Measurements from ENCODE around the gene HIPK2. TPM values are rescaled to one million over a fixed set of nuclear protein-coding genes. Genes with fewer than 3 reads are reported as not detected.

HIPK2 gene
- total RNA-seq, 6 donors from 2014 or later = 38.6 to 59.6 (median 45.9) TPM

DNA sequence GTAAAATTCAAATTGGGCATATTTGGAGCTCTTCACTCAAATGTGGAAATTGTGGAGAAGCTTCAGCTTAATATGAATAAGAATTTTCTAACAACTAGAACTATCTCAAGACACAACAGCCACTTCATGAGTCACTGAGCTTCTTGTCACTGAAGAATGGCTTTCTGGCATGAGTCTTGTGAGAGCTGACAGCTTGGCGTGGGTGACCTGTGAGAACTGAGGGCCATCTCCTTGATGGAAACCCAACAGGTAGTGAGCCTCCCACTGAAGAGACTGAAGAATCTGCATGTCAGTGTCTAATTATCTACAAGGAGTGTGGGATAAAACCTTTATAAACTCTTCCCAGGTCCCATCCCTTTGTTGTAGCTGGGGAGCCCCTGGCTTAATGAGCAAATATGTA, 188.3 kb downstream of the HIPK2 start:
- Histone ChIP-seq H3K36me3 (peaks cover 6 to 99% (median 54%) of the 10 kb centered on the region in 4 donors), H3K27me3 (no peaks in the 10 kb centered on the region), H3K27ac (no peak overlapping the region), H3K4me3 (no peak overlapping the region), H3K4me1 (peaks cover 0 to 4% (median 0%) of the 10 kb centered on the region in 4 donors), H3K9me3 (no peaks in the 10 kb centered on the region)
- DNase-seq (no peak), ATAC-seq (ENCODE audit: low FRiP score in 2 of 2) (no peak)
- WGBS, 2 donors = 90 to 95% methylated on average over 1 of the region's 1 CpG
- no peak for TF ChIP-seq POLR2A (IDR thresholded peaks at IDR 0.05)
- TF ChIP-seq POLR2AphosphoS5 (IDR thresholded peaks at IDR 0.05) = no peak
- TF ChIP-seq EP300 (IDR thresholded peaks at IDR 0.05) = no peak
- TF ChIP-seq, protein P1, sequence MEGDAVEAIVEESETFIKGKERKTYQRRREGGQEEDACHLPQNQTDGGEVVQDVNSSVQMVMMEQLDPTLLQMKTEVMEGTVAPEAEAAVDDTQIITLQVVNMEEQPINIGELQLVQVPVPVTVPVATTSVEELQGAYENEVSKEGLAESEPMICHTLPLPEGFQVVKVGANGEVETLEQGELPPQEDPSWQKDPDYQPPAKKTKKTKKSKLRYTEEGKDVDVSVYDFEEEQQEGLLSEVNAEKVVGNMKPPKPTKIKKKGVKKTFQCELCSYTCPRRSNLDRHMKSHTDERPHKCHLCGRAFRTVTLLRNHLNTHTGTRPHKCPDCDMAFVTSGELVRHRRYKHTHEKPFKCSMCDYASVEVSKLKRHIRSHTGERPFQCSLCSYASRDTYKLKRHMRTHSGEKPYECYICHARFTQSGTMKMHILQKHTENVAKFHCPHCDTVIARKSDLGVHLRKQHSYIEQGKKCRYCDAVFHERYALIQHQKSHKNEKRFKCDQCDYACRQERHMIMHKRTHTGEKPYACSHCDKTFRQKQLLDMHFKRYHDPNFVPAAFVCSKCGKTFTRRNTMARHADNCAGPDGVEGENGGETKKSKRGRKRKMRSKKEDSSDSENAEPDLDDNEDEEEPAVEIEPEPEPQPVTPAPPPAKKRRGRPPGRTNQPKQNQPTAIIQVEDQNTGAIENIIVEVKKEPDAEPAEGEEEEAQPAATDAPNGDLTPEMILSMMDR (IDR thresholded peaks at IDR 0.05) = no peak

DNA sequence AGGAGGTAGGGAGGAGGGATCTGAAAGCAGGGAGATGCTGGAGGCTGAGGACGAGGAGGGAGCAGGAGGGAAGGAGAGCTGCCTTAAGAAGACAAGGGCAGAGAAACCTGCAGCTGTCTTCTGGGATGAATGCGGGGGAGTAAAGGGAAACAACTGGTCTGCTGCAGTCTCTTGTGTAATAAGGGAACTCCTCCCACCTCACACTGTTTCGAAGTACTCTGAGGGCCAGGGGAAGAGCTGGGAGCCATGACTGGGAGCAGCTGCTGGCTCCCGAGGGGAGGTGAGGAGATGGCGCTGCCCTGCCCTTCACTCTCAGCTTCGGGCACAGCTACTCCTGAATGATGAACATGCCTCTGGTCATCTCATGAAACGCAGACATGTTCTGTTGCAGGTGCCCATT, 189.2 kb downstream of the HIPK2 start:
- Histone ChIP-seq H3K4me3 (no peak overlapping the region), H3K9me3 (no peaks in the 10 kb centered on the region), H3K36me3 (peaks cover 9 to 99% (median 54%) of the 10 kb centered on the region in 4 donors), H3K27me3 (no peaks in the 10 kb centered on the region), H3K27ac (no peak overlapping the region), H3K4me1 (peaks cover 0 to 4% (median 0%) of the 10 kb centered on the region in 4 donors)
- no peak for DNase-seq
- no peak for TF ChIP-seq EP300 (IDR thresholded peaks at IDR 0.05)
- TF ChIP-seq POLR2A (IDR thresholded peaks at IDR 0.05) = no peak
- no peak for TF ChIP-seq POLR2AphosphoS5 (IDR thresholded peaks at IDR 0.05)
- TF ChIP-seq, protein P1 (IDR thresholded peaks at IDR 0.05) = no peak
- peak; percentile 29 to 65 for ATAC-seq (ENCODE audit: low FRiP score in 2 of 2)
- WGBS, 2 donors = 54 to 68% methylated on average over 3 to 7 of the region's 7 CpGs

DNA sequence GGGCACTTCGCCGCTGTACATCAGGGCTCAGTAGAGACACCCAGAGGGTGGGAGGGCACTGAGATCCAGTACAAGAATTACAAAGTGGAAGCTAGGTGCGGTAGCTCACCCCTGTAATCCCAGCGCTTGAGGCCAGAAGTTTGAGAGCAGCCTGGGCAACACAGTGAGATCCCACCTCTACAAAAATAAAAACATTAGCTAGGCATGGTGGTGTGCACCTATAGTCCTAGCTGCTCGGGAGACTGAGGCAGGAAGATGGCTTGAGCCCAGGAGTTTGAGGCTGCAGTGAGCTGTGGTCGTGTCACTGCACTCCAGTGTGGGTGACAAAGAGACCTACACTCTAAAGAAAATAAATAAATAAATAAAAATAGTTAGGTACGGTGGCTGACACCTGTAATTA, 190.3 kb downstream of the HIPK2 start:
- H3K4me3 ChIP-seq = no peak overlapping the region
- 96 to 99% methylated on average over 7 of the region's 7 CpGs for WGBS, 2 donors
- H3K27me3 ChIP-seq = no peaks in the 10 kb centered on the region
- no peak for DNase-seq
- peaks cover 0 to 4% (median 0%) of the 10 kb centered on the region in 4 donors for H3K4me1 ChIP-seq
- H3K9me3 ChIP-seq = no peaks in the 10 kb centered on the region
- peaks cover 11 to 99% (median 55%) of the 10 kb centered on the region in 4 donors for H3K36me3 ChIP-seq
- TF ChIP-seq POLR2AphosphoS5 (IDR thresholded peaks at IDR 0.05) = no peak
- no peak for TF ChIP-seq POLR2A (IDR thresholded peaks at IDR 0.05)
- H3K27ac ChIP-seq = no peak overlapping the region
- ATAC-seq (ENCODE audit: low FRiP score in 2 of 2) = no peak

DNA sequence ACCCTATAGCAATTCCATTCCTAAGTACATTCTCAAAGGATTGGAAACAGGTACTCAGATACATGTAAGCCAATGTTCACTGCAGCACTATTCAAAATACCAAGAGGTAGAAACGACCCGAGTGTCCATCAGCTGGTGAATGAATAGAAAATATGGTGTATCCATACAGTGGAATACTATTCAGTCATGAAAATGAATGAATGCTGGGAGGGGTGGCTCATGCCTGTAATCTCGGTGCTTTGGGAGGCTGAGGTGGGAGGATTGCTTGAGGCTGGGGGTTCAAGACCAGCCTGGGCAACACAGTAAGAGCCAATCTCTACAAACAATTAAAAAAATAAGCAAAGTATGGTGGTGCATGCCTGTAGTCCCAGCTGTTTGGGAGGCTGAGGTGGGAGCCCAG, 191.5 kb downstream of the HIPK2 start:
- no peaks in the 10 kb centered on the region for H3K27me3 ChIP-seq
- WGBS, 2 donors = 93 to 95% methylated on average over 3 of the region's 3 CpGs
- H3K36me3 ChIP-seq = peaks cover 21 to 99% (median 65%) of the 10 kb centered on the region in 4 donors
- TF ChIP-seq, protein P1 (IDR thresholded peaks at IDR 0.05) = no peak
- TF ChIP-seq POLR2AphosphoS5 (IDR thresholded peaks at IDR 0.05) (no peak), POLR2A (IDR thresholded peaks at IDR 0.05) (no peak), EP300 (IDR thresholded peaks at IDR 0.05) (no peak)
- H3K4me1 ChIP-seq = peaks cover 0 to 4% (median 0%) of the 10 kb centered on the region in 4 donors
- no peak overlapping the region for H3K4me3 ChIP-seq
- H3K27ac ChIP-seq = no peak overlapping the region
- no peaks in the 10 kb centered on the region for H3K9me3 ChIP-seq
- ATAC-seq (ENCODE audit: low FRiP score in 2 of 2) (no peak), DNase-seq (no peak)

DNA sequence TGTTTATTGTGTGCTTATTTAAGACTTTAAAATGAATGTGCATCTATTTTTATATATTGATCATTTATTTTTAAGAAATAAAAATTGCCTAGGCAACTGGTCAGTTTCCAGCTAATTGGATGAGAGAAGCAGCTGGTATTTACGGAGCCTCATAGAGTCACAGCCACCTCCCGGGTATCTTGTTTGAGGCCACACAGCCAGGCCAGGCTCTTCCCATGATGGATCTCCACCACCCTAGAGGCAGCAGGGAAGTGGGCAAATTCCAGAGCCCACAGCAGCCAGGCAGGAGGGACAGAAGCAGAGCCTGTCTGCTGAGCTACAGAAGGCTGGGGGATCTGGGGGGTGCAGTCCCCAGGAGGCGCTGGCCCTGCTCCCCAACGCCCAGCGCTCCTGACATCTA, 192.8 kb downstream of the HIPK2 start:
- ATAC-seq (ENCODE audit: low FRiP score in 2 of 2) = no peak
- peaks cover 21 to 99% (median 66%) of the 10 kb centered on the region in 4 donors for H3K36me3 ChIP-seq
- H3K27me3 ChIP-seq = no peaks in the 10 kb centered on the region
- 75 to 77% methylated on average over 5 of the region's 5 CpGs for WGBS, 2 donors
- peaks cover 0 to 4% (median 0%) of the 10 kb centered on the region in 4 donors for H3K4me1 ChIP-seq
- H3K27ac ChIP-seq = no peak overlapping the region
- H3K9me3 ChIP-seq = no peaks in the 10 kb centered on the region
- no peak overlapping the region for H3K4me3 ChIP-seq
- no peak for DNase-seq
- TF ChIP-seq, protein P1 (IDR thresholded peaks at IDR 0.05) = no peak
- TF ChIP-seq POLR2A (IDR thresholded peaks at IDR 0.05) = no peak
- no peak for TF ChIP-seq EP300 (IDR thresholded peaks at IDR 0.05)
- no peak for TF ChIP-seq POLR2AphosphoS5 (IDR thresholded peaks at IDR 0.05)
